ENCODE data around the gene PPP1R11. TPM values are rescaled to one million over a fixed set of nuclear protein-coding genes. Genes with fewer than 3 reads are reported as not detected.
A peak's percentile ranks its signal among the peaks of the same experiment; 100 is the strongest.

The PPP1R11 gene
- total and polyA plus RNA-seq, 9 of the 15 experiments (the other 6 are each of a cell fraction or from before 2014, with no cell fraction given): 17.8 to 94.8 (median 44.6) TPM

DNA sequence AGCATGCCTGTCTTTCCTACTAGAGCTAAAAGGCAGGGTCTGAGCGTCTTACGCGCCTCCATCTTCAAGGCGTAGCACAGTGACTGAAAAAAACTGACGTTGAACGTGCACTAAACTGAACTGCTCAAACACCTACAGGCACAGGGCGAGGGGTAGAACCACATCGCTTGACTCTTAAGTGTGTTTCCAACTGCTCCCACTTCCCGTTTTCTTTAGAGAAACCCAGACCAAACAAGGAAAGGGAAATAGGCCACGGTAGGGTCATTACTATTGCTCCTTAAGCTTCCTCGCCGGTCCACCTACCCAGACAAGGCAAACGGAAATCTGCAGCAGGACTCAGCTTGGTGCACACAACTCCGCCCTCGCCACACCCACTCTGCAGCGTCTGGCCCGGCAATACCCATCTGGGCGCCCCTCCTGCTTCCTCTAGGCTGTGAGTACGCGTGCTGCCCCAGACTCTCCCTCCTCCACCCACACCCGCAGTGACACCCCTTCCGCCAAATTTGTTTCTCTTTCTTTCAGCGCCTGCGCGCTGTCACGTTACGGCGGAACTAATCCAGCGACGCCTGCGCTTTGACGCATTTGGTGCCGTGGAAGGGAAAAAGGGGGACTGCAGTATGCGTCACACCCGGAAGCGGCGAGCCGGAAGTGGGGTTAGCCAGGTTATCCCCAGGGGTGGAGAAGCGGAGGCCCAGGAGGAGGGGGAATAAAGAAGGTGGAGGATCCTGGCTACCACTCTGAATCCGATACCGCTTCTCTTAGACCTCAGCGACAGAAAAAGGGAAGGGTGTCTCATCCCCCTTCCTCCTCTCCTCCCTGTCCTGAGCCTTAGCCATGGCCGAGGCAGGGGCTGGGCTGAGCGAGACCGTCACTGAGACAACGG is at the start of gene PPP1R11 (continued):
- TF ChIP-seq, protein P1, sequence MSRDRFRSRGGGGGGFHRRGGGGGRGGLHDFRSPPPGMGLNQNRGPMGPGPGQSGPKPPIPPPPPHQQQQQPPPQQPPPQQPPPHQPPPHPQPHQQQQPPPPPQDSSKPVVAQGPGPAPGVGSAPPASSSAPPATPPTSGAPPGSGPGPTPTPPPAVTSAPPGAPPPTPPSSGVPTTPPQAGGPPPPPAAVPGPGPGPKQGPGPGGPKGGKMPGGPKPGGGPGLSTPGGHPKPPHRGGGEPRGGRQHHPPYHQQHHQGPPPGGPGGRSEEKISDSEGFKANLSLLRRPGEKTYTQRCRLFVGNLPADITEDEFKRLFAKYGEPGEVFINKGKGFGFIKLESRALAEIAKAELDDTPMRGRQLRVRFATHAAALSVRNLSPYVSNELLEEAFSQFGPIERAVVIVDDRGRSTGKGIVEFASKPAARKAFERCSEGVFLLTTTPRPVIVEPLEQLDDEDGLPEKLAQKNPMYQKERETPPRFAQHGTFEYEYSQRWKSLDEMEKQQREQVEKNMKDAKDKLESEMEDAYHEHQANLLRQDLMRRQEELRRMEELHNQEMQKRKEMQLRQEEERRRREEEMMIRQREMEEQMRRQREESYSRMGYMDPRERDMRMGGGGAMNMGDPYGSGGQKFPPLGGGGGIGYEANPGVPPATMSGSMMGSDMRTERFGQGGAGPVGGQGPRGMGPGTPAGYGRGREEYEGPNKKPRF (IDR thresholded peaks at IDR 0.05; ENCODE audit: low read depth, low read length): no peak
- TF ChIP-seq, protein P2, sequence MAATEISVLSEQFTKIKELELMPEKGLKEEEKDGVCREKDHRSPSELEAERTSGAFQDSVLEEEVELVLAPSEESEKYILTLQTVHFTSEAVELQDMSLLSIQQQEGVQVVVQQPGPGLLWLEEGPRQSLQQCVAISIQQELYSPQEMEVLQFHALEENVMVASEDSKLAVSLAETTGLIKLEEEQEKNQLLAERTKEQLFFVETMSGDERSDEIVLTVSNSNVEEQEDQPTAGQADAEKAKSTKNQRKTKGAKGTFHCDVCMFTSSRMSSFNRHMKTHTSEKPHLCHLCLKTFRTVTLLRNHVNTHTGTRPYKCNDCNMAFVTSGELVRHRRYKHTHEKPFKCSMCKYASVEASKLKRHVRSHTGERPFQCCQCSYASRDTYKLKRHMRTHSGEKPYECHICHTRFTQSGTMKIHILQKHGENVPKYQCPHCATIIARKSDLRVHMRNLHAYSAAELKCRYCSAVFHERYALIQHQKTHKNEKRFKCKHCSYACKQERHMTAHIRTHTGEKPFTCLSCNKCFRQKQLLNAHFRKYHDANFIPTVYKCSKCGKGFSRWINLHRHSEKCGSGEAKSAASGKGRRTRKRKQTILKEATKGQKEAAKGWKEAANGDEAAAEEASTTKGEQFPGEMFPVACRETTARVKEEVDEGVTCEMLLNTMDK (IDR thresholded peaks at IDR 0.05; ENCODE audit: borderline replicate concordance, insufficient read depth, low read depth, low read length, poor library complexity, severe bottlenecking): no peak
- TF ChIP-seq ZNF507 (tag; conservative IDR thresholded peaks at IDR 0.05) (no peak), HNRNPK (IDR thresholded peaks at IDR 0.05; ENCODE audit: low read depth, low read length, poor library complexity, severe bottlenecking) (no peak), EP400 (IDR thresholded peaks at IDR 0.05) (peak; percentile 82), ZNF274 (IDR thresholded peaks at IDR 0.05; ENCODE audit: borderline replicate concordance, low read depth, low read length) (no peak), MCM5 (IDR thresholded peaks at IDR 0.05; ENCODE audit: low read depth) (no peak), DIDO1 (tag; IDR thresholded peaks at IDR 0.05; ENCODE audit: low read depth) (peak; percentile 73), ZNF778 (CRISPR knock-in tag; IDR thresholded peaks at IDR 0.05) (no peak), JUNB (CRISPR knock-in tag; conservative IDR thresholded peaks at IDR 0.05) (peak; percentile 60)
- TF ChIP-seq, protein P3, sequence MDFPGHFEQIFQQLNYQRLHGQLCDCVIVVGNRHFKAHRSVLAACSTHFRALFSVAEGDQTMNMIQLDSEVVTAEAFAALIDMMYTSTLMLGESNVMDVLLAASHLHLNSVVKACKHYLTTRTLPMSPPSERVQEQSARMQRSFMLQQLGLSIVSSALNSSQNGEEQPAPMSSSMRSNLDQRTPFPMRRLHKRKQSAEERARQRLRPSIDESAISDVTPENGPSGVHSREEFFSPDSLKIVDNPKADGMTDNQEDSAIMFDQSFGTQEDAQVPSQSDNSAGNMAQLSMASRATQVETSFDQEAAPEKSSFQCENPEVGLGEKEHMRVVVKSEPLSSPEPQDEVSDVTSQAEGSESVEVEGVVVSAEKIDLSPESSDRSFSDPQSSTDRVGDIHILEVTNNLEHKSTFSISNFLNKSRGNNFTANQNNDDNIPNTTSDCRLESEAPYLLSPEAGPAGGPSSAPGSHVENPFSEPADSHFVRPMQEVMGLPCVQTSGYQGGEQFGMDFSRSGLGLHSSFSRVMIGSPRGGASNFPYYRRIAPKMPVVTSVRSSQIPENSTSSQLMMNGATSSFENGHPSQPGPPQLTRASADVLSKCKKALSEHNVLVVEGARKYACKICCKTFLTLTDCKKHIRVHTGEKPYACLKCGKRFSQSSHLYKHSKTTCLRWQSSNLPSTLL (IDR thresholded peaks at IDR 0.05): no peak
- TF ChIP-seq, protein P4, sequence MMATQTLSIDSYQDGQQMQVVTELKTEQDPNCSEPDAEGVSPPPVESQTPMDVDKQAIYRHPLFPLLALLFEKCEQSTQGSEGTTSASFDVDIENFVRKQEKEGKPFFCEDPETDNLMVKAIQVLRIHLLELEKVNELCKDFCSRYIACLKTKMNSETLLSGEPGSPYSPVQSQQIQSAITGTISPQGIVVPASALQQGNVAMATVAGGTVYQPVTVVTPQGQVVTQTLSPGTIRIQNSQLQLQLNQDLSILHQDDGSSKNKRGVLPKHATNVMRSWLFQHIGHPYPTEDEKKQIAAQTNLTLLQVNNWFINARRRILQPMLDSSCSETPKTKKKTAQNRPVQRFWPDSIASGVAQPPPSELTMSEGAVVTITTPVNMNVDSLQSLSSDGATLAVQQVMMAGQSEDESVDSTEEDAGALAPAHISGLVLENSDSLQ (IDR thresholded peaks at IDR 0.05): peak; percentile 88
